HG02938 (cell line): Measurements from ENCODE around the gene PRODH.
"Not testable (repeated sequence)": the region's sequence is repeated elsewhere in the genome, so short reads cannot be mapped to it uniquely, and the experiment has no call there.

ENCODE experiments used
- ATAC-seq: cut with Tn5 transposase; IDR thresholded peaks from one replicate; pipeline ENCODE4 v1.9.1; 2021; ENCODE audit warnings: mild to moderate bottlenecking, moderate library complexity; ENCODE audit not compliant: unreplicated experiment

Gene PRODH

GRCh38 chr22:18968011-18968749, 32.1 kb upstream of the PRODH start:
- ATAC-seq, result no peak

- not testable (repeated sequence) for ATAC-seq
These were observed 31.4 kb upstream of the PRODH start for GRCh38 chr22:18967391-18968010.

DNA sequence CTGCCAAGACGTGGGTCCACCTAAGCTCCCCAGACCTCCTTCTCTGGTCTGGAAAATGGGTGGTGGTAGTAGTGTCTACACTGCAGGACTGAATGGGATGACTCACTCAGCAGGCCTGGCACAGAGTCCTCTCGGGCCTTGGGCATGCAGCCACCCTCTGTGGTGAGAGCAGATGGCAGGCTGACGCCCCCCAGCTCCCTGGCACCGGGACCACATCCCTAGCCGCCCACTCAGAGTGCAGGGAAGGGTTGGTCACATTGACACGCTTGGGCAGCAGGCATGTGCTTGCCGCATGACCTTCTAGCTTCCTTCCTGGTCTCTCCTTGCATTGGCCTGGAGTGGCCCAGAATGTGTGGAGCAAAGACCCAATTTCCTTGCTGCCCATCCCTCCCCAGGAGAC, 30.7 kb upstream of the PRODH start:
- ATAC-seq, result no peak

DNA sequence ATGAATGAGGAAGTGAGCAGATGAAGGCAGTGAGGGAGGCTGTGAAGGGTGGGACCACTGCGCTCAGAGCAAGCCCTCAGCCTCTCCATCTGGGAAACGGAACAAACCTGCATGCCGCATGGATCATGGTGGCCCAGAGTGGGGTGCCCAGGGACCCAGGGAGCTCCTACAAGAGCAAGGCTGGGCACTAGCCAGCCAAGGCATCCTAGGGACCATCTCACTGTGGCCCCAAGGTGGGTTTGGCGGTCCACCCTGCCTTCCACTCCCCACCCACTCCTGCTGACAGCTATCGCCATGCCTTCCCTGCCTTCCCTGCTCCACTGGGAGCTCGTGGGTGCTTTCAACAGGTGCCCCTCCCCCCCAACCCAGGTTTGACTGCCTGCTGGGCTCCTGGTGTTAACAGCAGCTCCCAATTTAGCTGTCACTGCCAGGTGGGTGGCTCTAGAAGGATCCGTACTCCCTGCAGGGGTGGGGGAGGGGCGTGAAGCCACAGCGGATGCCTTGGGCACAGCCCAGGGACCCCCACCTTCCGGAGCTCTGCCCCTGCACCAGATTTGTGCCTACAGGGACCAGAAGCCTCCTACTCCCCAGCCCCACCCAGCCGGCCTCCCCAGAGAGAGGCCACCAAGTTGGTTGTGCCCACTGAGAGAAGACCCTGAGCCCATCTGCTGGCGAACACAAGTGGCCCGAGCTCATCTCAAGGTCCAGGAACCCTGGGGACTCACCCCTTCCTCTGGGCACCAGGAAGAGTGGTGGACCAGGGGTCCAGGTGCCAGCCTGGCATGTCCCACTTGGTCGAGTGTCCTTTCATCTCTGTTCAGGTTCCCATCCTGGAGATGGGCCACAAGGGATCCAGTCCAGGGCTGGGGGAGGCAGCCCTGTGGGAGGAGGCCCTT, 29.7 kb upstream of the PRODH start:
- no peak for ATAC-seq

DNA sequence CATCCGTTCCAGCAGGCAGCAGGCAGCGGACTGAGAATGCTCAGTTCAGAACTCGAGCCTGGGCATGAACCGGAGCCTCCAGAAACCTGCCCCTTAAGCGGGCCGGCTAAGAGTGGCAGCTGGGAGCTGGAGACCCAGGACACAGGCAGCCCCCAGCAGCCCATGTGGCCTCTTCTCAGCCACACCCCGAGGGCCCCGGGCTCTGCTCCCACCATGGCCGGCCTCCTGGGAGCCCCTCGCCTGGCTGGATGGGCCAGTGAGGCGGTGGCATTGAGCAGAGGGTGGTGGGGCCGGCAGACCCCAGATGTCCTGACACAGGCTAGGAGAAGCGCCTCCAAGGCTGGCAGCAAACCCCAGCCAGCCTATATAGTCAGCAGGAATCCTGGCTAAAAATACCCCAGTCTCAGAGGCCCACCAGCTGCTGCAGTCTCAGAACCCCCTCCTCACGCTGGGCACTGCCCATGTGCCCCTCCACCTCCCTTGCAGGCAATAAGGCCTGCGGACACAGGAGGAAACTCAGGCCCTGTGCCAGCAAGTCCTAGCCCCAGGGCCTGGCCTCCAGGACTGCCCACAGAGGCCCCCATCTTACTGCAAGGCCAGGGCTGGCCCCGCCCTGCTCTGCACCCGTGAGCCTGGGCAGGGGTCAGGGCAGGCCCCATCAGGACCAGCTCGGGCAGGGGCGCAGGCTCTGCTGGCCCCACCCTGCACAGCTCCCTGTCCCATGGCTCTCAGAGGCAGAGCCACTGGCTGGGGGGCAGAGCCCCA, 28.6 kb upstream of the PRODH start:
- not testable (repeated sequence) for ATAC-seq

- ATAC-seq, result not testable (repeated sequence)
These were observed 28.0 kb upstream of the PRODH start for GRCh38 chr22:18964051-18964450.

GRCh38 chr22:18962308-18962635, 26.2 kb upstream of the PRODH start:
- no peak for ATAC-seq

- not testable (repeated sequence) for ATAC-seq
These were observed 25.7 kb upstream of the PRODH start for GRCh38 chr22:18961632-18962307.

DNA sequence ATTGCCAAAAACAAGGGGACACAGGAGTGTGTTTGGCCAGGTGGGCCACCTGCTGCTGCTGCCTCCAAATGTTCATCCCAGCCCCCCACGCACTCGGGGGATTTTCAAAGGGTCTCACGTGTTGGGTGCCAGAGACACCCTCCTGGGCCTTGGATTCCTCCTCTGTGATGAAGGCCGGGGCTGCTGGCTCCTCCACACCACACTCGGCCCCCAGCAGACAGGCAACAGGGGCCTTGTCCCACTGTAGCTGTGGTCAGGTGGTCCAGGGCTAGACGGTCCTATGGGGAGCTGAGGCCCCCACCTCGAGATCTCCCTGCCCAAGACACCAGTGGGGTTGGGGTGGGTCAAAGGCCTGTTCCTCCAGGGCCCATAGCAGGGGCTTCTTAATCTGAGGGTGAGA, 25.1 kb upstream of the PRODH start:
- not testable (repeated sequence) for ATAC-seq

- not testable (repeated sequence) for ATAC-seq
These were observed 24.2 kb upstream of the PRODH start for GRCh38 chr22:18960166-18960820.

- ATAC-seq, result not testable (repeated sequence)
These were observed 23.6 kb upstream of the PRODH start for GRCh38 chr22:18959741-18960140.

DNA sequence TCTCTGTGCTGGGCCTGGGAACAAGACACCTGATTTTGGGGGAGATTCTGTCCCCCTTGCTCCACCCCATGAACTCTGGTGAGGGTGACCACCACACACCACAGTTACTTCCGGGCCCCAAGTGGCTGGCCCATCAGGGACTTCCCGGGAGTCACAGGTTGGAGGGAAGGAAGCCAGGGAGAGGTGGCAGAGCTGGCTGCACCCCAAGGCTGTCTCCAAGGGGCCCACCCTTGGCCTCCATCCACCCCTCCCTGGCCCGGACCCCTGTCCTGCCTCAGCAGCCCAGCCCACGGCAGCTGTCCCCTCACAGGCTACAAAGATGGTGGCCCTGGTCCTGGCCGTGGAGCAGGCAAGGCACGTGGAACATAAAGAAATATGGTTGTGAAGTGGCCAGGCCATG, 23.2 kb upstream of the PRODH start:
- ATAC-seq, result not testable (repeated sequence)

DNA sequence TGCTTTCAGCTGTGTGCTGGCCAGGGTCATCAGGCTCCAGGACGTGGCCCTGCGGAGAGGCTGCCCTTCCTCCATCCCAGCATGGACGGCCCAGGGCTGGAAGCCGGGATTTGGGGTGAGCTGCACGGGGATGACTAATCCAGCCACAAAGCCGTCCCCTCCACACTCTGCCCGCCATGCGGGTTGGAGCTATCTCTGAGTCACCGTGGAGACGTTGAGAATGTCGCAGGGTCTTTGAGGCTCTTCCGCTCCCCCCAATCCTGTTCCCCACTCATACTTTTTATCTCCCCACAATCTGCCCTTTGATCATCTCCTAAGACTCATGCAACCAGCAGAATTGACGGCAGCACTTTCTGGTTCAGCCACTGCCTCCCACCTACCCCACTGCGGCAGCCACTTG, 22.6 kb upstream of the PRODH start:
- ATAC-seq, result not testable (repeated sequence)

DNA sequence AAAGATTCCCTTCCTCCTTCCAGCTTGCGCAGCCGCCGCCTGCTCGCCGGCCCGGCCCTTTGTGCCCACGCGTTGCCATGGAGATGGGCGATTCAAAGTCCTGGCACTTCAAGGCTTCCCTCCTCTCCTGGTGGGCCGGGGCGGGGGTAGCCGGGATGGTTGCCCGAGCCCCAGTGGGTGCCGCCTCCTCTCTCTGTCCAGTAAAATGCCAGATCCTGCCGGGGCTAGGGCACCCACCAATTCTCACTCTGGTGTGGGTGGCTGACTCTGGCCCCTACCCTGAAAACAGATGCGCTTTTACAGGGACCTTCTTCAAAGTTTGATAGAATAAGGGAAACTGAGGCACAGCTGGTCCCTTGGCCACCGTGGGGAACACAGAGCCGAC, 22.2 kb upstream of the PRODH start:
- ATAC-seq, result not testable (repeated sequence)

GRCh38 chr22:18957621-18958320, 21.7 kb upstream of the PRODH start:
- ATAC-seq, result not testable (repeated sequence)

DNA sequence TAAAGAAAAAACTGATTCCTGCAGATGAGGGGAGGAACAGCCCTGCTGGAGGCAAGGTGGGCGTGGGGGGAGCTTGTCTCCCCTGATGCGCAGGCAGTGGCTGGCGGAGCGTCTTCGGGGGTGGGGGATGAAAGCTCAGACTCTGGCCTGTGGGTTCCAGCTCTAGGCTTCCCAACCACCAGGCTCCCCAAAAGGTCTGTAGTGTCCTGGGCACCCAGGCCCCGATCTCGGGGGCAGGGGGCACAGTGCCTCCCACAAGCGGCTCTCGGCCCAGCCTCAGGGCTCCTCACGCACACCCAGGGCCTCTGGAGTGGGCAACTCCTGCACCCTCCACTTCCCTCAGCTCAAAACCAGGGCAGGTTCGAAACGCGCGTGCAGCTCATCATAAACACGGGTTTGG, 20.9 kb upstream of the PRODH start:
- not testable (repeated sequence) for ATAC-seq

DNA sequence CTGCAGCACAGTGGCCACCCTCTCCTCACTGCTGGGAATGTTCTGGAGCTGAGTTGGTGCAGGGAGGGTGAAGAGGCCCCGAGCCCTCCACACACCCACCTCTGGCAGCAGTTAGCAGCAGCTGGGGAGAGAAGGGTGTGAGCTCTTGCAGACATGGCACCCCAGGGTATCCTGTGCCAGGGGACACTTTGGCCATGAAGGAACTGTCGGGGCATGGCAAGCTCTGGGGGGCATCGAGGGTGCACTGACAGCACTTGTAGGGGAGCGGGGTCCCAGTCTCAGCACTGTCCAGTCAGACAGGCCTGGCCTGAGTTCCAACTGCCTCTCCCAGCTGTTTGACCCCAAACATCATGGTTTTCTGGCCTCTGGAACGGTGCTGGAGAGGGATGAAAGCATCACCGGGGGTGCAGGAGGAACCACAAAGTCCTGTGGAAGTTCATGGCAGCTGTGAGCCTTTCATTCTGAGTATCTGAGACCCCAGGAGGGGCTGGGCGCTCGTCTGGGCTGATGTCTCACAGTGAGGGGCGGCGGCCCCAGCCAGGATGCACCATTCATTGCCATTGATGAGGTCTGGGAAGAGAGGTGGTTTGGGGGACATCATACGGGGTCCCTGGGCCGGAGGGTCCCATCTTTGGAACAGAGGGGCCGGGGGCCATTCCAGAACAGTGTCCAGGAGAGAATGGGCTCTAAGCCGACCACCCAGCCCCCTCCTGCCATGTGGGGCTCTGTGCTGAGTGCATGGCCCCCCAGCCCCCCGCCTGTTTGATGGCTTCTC, 20.2 kb upstream of the PRODH start:
- ATAC-seq, result not testable (repeated sequence)

GRCh38 chr22:18955696-18956095, 19.6 kb upstream of the PRODH start:
- ATAC-seq, result no peak
